Keratinocyte (primary cell): ENCODE results near the gene MCM10. TPM values are rescaled to one million over a fixed set of nuclear protein-coding genes. Genes with fewer than 3 reads are reported as not detected.

Source experiments
- DNase-seq: peaks from one replicate; pipeline ENCODE4 v3.0.0-alpha.2; 2011; ENCODE audit warnings: low read depth, missing footprints, low spot score
- FAIRE-seq: peaks from 2 replicates; lab custom pipeline; 2011; peaks lifted over from hg19 to GRCh38; lab: Jason Lieb, UNC
- H2AFZ ChIP-seq: 2 replicates; pipeline ENCODE4 v1.6.0; 2012; ENCODE audit warnings: low read length, control low read depth, inconsistent platforms; ENCODE audit not compliant: control insufficient read depth
- H3K27ac ChIP-seq: 2 replicates; pipeline ENCODE4 v1.5.1; 2011; ENCODE audit warnings: low read length; ENCODE audit not compliant: control insufficient read depth, insufficient read depth
- H3K27me3 ChIP-seq: 3 replicates; pipeline ENCODE4 v1.6.0; 2011; ENCODE audit warnings: low read length; ENCODE audit not compliant: control insufficient read depth, insufficient read depth; ENCODE audit errors: extremely low read depth
- H3K36me3 ChIP-seq, 2 experiments: 2 replicates in 1 of 2; 3 replicates in 1 of 2; pipeline ENCODE4 v1.5.1; 2011; ENCODE audit warnings: low read length in 2 of 2, mild to moderate bottlenecking in 1 of 2; ENCODE audit not compliant: control insufficient read depth in 2 of 2, insufficient read depth in 2 of 2; ENCODE audit errors: extremely low read depth in 1 of 2
- H3K4me1 ChIP-seq: 3 replicates; pipeline ENCODE4 v1.5.1; 2011; ENCODE audit warnings: low read length; ENCODE audit not compliant: control insufficient read depth, insufficient read depth; ENCODE audit errors: extremely low read depth
- H3K4me2 ChIP-seq: 3 replicates; pipeline ENCODE4 v1.6.0; 2011; ENCODE audit warnings: low read depth, low read length; ENCODE audit not compliant: control insufficient read depth, insufficient read depth; ENCODE audit errors: extremely low read depth
- H3K4me3 ChIP-seq, 3 experiments: fragments of 200-600 bp in 1 of 3; sonication (generic) in 1 of 3; 2 replicates in 2 of 3; 3 replicates in 1 of 3; pipeline ENCODE4 v1.5.1; 2011 to 2016; ENCODE audit warnings: low read length in 3 of 3, mild to moderate bottlenecking in 3 of 3, control low read depth in 2 of 3, inconsistent platforms in 1 of 3, low read depth in 1 of 3, mixed read lengths in 1 of 3, mixed run types in 1 of 3, moderate library complexity in 1 of 3; ENCODE audit not compliant: control insufficient read depth in 2 of 3, insufficient read depth in 2 of 3; ENCODE audit errors: extremely low read depth in 1 of 3
- H3K79me2 ChIP-seq: 2 replicates; pipeline ENCODE4 v1.6.0; 2012; ENCODE audit warnings: low read length; ENCODE audit not compliant: control insufficient read depth, insufficient read depth
- H3K9ac ChIP-seq: 3 replicates; pipeline ENCODE4 v1.6.0; 2011; ENCODE audit warnings: low read length; ENCODE audit not compliant: control insufficient read depth, insufficient read depth; ENCODE audit errors: extremely low read depth
- H3K9me1 ChIP-seq: 3 replicates; pipeline ENCODE4 v1.6.0; 2011; ENCODE audit warnings: low read length; ENCODE audit not compliant: control insufficient read depth, insufficient read depth; ENCODE audit errors: extremely low read depth
- H3K9me3 ChIP-seq: 2 replicates; pipeline ENCODE4 v1.5.1; 2012; ENCODE audit warnings: low read depth, low read length; ENCODE audit not compliant: control insufficient read depth
- H4K20me1 ChIP-seq: 3 replicates; pipeline ENCODE4 v1.6.0; 2011; ENCODE audit warnings: low read length; ENCODE audit not compliant: control insufficient read depth, insufficient read depth; ENCODE audit errors: extremely low read depth
- CTCF ChIP-seq, 3 experiments: IDR thresholded peaks in 1 of 3; conservative IDR thresholded peaks in 1 of 3; optimal IDR thresholded peaks in 1 of 3; 2 replicates in 2 of 3; 3 replicates in 1 of 3; pipeline versions ENCODE3 to v1.5.1; 2011; ENCODE audit warnings: low read length in 3 of 3, mild to moderate bottlenecking in 3 of 3, moderate library complexity in 2 of 3, control low read depth in 1 of 3, inconsistent platforms in 1 of 3; ENCODE audit not compliant: insufficient read depth in 2 of 3; ENCODE audit errors: extremely low read depth in 1 of 3
- EZH2 ChIP-seq: IDR thresholded peaks from one replicate; pipeline ENCODE4 v1.6.1; 2012; ENCODE audit warnings: inconsistent platforms, mild to moderate bottlenecking, low read length, moderate library complexity
- dilution Hi-C: fragments of 300-500 bp; cut with MboI; formaldehyde crosslinking; loops from one replicate; pipeline ENCODE4 v1.7.0; 2020; ENCODE audit warnings: low sequenced_read_pairs; ENCODE audit not compliant: extremely low pct_ligation_motif_present
- polyA plus RNA-seq, 5 experiments: library from polyadenylated mRNA; depleted of rRNA in 3 of 5; stranded (reverse) in 3 of 5; stranded (forward) in 1 of 5; unstranded in 1 of 5; fragments of >200 nt; gene quantifications; 1 replicate in 1 of 5; 2 replicates in 3 of 5; 3 replicates in 1 of 5; pipeline versions ENCODE4 v1.2.1 to v1.2.3, GENCODE V29; 2011 to 2012; ENCODE audit warnings: missing spikeins in 2 of 5, low read depth in 1 of 5, low replicate concordance in 1 of 5

The MCM10 gene
- polyA plus RNA-seq, 1 donor (not counting 4 experiments of a cell fraction or from before 2014, with no cell fraction given), result 6.2 TPM

- TF ChIP-seq CTCF (optimal IDR thresholded peaks at IDR 0.05 in 1 of 3, IDR thresholded peaks at IDR 0.05 in 1 of 3, conservative IDR thresholded peaks at IDR 0.05 in 1 of 3; ENCODE audit: extremely low read depth in 1 of 3, insufficient read depth in 2 of 3, low read length in 3 of 3) (no peak), EZH2 (no peak)
- dilution Hi-C loops, result no loop called here
- Histone ChIP-seq H3K9ac (no peak overlapping the region), H3K27ac (no peak overlapping the region), H2AFZ (no peak overlapping the region), H3K9me3 (no peaks in the 10 kb centered on the region), H3K4me3 (no peak overlapping the region), H3K4me1 (no peaks in the 10 kb centered on the region), H3K36me3 (no peaks in the 10 kb centered on the region), H4K20me1 (no peaks in the 10 kb centered on the region), H3K4me2 (no peak overlapping the region), H3K79me2 (no peaks in the 10 kb centered on the region), H3K9me1 (no peaks in the 10 kb centered on the region), H3K27me3 (peaks cover 3% of the 10 kb centered on the region)
- FAIRE-seq, result no peak
- no peak for DNase-seq
Measured at GRCh38 chr10:13231190-13231589, 69.8 kb downstream of the MCM10 start.

GRCh38 chr10:13231808-13232207 lies 70.5 kb downstream of the MCM10 start:
- H3K4me2 ChIP-seq, result no peak overlapping the region
- FAIRE-seq (no peak), DNase-seq (no peak)
- H3K27me3 ChIP-seq, result peaks cover 3% of the 10 kb centered on the region
- TF ChIP-seq EZH2 (no peak), CTCF (optimal IDR thresholded peaks at IDR 0.05 in 1 of 3, IDR thresholded peaks at IDR 0.05 in 1 of 3, conservative IDR thresholded peaks at IDR 0.05 in 1 of 3; ENCODE audit: extremely low read depth in 1 of 3, insufficient read depth in 2 of 3, low read length in 3 of 3) (no peak)
- no peak overlapping the region for H3K27ac ChIP-seq
- no peak overlapping the region for H2AFZ ChIP-seq
- H3K9me3 ChIP-seq, result no peaks in the 10 kb centered on the region
- no peaks in the 10 kb centered on the region for H4K20me1 ChIP-seq
- H3K9me1 ChIP-seq, result no peaks in the 10 kb centered on the region
- H3K9ac ChIP-seq, result no peak overlapping the region
- dilution Hi-C loops, result no loop called here
- H3K36me3 ChIP-seq, result no peaks in the 10 kb centered on the region
- H3K4me1 ChIP-seq, result no peaks in the 10 kb centered on the region
- no peak overlapping the region for H3K4me3 ChIP-seq
- no peaks in the 10 kb centered on the region for H3K79me2 ChIP-seq
